Effector CD8-positive, alpha-beta T cell (primary cell): Measurements from ENCODE around the gene EPHB2.
"Not testable (repeated sequence)": the region's sequence is repeated elsewhere in the genome, so short reads cannot be mapped to it uniquely, and the experiment has no call there.

ENCODE experiments used
- DNase-seq: peaks from one replicate; lab custom pipeline; 2025; lab: John Stamatoyannopoulos, UW

The EPHB2 gene

GRCh38 chr1:22818061-22818770 lies 107.6 kb downstream of the EPHB2 start:
- no peak for DNase-seq

DNA sequence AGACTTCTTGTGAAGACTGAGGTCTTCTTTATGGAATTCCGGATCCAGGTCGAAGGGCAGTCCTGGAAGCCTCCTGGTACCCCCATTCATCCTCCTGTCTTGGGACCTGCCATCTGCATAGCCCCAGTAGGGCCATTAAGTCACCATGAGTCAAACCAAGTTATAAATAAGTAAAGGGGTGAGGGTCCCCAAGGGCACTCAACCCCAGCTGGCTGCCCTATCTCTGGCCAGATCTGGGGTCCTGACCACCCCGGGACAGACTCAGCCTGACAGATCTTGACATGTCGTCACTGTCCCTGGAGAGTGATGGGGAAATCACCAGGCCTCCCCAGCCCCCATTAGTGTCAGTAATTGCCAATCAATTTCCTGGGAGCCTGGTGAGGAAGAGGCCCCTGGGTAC lies 108.7 kb downstream of the EPHB2 start:
- no peak for DNase-seq

- DNase-seq, result no peak
These were observed 110.4 kb downstream of the EPHB2 start for GRCh38 chr1:22821027-22821426.

DNA sequence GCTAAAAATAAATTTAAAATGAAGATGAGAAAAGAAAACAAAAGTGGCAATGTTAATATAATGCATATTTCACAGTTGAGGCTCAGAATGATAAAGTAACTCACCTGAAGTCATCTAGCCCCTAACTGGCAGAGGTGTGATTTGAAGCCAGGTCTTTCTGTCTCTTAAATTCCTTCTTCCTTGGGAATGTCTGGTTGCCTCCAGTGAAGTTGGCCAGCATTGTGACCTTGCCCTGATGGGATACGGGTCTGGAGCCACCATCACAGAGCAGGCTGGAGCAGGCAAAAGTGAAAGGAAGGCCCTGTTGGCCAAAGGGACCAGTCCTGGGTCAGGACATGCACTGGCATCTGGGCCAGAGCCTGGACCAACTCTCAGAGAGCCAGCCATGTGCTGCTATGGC lies 111.7 kb downstream of the EPHB2 start:
- DNase-seq, result no peak

DNA sequence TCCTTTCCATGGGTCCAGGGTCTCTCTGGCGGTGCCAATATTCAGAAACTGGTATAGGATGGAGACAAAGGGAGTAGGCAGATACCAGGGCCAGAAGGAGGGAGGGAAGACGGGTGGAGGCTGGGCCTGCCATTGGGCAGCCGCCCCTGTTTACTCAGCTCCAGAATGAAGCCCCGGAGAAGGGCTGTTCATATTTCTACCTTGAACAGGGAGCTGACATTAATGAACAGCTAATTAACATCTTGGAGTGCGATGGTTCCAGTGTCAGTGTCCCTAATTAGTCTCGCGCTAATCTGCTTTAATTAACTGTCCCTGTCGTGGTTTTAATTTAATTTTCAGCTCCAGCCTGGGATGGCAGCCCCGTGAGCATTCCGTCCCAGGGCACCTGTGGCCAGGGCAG lies 113.8 kb downstream of the EPHB2 start:
- DNase-seq, result no peak

- no peak for DNase-seq
These were observed 114.3 kb downstream of the EPHB2 start for GRCh38 chr1:22824975-22825374.

GRCh38 chr1:22825486-22826189 lies 115.0 kb downstream of the EPHB2 start:
- no peak for DNase-seq

GRCh38 chr1:22826604-22827580 lies 116.3 kb downstream of the EPHB2 start:
- no peak for DNase-seq

DNA sequence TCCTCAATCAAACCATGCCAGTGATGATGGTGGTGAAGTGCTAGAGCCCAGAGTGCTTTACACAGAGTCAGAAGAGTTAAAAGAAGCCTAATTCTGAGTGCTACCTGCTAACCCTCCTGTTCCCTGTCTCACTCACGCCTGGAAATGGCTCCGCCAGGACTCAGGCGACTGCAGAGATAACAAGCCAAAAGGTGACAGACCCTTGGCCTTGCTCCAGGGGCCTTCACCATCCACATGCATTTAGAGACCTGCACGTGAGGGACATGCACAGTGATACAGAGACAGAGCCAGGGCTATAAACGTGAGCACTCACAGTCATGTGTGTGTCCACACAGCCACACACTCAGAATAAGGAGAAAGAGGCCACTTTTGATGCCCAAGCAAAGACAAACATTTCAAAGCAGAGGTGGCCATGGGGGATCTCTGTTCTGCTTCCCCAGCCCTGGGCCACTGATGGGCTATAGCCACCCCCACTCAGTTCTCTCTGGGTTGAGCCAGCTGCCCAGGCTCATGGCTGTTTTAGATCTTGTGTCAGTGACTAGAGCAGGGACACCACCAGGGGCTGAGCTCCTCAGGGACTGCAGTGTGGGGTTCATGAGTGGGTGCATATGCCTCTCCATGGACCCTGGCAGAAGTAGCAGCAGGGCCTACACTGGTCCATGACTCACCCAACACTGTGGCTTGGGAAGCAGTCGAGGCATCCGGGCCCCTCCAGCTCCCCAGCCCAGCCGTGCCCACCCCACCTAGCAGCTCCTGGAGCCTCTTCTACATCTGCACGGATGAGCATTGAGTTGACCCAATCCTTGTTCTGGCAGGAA lies 117.2 kb downstream of the EPHB2 start:
- DNase-seq, result no peak

DNA sequence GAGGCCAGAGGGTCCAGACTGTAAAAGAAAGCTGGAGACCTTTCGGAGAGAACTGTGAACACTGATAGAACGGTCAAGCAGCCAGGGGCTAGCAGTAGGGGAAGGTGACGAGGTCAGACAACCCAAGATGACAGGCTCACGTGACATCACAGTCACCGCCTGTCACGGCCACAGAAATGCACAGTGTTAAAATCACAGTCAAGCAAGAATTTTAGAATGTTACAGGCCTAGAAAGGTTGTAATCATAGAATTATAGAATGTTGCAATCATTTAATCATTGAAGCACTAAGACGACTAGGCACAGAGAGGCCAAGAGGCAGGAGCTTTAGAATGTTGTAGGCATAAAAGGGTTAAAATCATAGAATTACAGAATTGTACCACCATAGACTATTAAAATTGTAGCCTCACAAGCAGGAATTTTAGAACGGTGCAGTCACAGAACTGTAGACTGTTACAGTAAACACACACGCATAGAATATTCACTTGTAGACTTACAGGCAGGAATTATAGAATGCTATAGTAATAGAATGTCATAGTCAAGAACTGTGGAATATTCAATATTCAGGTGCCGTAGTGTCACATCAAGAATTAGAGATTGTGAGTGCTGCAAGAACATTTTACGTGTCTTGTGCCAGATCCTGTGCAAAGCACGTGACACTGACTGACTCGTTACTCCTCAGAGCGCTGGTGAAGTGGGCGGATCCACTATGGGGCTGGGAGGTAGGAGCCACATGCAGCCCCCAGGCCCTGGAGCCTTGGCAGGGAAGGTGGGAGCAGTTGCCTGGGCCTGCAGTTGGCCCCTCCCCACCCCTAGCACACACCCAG lies 118.1 kb downstream of the EPHB2 start:
- no peak for DNase-seq

GRCh38 chr1:22829309-22829989 lies 118.8 kb downstream of the EPHB2 start:
- no peak for DNase-seq

GRCh38 chr1:22830041-22830566 lies 119.5 kb downstream of the EPHB2 start:
- no peak for DNase-seq

- no peak for DNase-seq
These were observed 120.2 kb downstream of the EPHB2 start for GRCh38 chr1:22830757-22831340.

DNA sequence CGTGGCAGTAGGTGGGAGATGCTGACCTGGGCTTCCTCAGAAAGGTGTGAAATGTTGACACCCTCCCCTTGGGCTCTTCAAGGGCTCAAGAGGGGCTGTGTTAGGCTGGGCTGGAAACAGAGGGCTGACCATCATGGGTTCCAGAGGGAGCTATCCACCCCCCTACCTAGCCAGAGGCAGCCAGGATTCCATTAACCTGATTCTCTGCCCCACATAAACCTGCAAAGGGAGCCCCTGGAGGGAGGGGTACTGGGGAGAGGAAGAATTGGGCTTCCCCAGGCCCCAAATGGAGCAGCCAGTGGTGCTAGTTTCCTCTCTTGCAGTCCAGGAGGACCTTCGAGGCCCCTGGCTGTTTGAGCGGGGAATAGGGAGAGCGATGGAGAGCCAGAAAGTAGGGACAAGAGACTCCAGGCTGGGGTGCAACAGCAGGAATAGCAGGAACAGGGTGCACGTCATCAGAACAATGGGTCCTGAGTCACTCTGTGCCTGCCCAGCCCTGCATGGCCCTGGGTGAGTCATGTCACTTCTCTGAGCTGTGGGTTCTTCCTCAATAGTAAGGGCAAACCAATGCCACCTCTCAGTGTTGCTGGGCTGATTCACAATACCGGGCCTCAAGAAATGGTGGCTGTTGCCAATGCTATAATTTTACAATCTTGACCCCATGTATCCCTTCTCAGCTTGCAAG lies 121.2 kb downstream of the EPHB2 start:
- no peak for DNase-seq

GRCh38 chr1:22832414-22832786 lies 121.8 kb downstream of the EPHB2 start:
- DNase-seq, result no peak

- no peak for DNase-seq
These were observed 123.1 kb downstream of the EPHB2 start for GRCh38 chr1:22833699-22834098.

- DNase-seq, result not testable (repeated sequence)
These were observed 123.8 kb downstream of the EPHB2 start for GRCh38 chr1:22834420-22834819.

DNA sequence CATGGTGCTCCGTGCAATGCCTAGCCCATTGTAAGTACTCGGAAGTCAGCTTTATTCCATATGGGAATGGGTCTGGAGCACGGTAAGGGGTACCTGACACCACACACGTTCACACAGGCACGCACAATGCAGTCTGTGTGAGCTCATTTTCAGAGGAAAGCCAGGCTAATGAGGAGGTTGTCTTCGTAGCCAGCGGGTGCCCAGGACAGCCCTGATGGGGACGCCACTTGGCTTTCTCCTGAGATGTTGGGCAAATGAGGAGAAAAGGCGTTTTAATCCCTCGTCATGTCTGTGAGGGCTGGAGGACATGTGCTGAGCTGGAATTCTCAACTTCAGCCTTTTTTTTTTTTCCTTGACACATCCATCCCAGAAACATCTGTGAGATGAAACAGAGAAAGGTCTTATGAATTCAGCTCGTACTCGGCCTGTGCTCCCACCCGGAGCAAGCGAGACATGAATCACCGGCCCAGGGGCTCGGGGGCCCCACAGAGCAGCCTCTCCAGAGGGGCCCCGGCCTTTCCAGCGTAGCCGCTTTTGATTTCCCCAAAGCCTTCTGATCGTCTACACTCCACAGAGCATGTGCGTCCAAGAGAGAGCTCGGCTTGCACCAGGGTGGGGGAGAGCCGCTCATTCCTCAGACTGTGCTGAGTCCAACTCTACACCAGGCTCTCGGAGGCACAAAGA lies 125.1 kb downstream of the EPHB2 start:
- DNase-seq, result no peak
